ENCODE results near the gene ZSWIM6.

Gene ZSWIM6

GRCh38 chr5:61349935-61350334, 17.9 kb downstream of the ZSWIM6 start:
- no peak overlapping the region for H3K27ac ChIP-seq
- TF ChIP-seq CTCF (IDR thresholded peaks at IDR 0.05) (no peak), ZFX (IDR thresholded peaks at IDR 0.05; ENCODE audit: borderline replicate concordance) (no peak)

GRCh38 chr5:61350535-61350934, 18.5 kb downstream of the ZSWIM6 start:
- H3K27ac ChIP-seq = no peak overlapping the region
- no peak for TF ChIP-seq CTCF (IDR thresholded peaks at IDR 0.05)
- TF ChIP-seq ZFX (IDR thresholded peaks at IDR 0.05; ENCODE audit: borderline replicate concordance) = no peak

DNA sequence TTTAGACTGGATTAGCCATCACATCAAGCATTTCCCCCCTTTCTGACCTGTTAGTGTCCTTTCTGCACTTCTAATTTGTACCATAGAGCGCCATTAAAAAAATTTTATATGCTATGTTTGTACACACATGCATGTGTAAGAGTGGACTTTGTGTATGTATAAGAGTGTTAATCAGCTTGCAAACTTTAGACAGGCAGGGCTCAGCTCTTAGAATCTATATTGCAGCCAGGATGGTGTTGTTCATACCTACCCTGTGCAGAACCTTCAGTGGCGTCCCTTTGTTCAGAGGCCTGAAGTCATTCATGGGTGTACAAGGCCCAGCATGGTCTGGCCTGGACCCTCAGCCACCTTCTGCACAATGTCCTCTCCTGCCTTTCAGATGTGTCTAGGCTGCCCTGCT, 19.7 kb downstream of the ZSWIM6 start:
- H3K27ac ChIP-seq = no peak overlapping the region

GRCh38 chr5:61352180-61352579, 20.1 kb downstream of the ZSWIM6 start:
- no peak overlapping the region for H3K27ac ChIP-seq
- TF ChIP-seq CTCF (IDR thresholded peaks at IDR 0.05) (no peak), ZFX (IDR thresholded peaks at IDR 0.05; ENCODE audit: borderline replicate concordance) (no peak)

More for the DNA sequence above, 19.7 kb downstream of the ZSWIM6 start:
- TF ChIP-seq CTCF (IDR thresholded peaks at IDR 0.05) (no peak), ZFX (IDR thresholded peaks at IDR 0.05; ENCODE audit: borderline replicate concordance) (no peak)

- TF ChIP-seq ZFX (IDR thresholded peaks at IDR 0.05; ENCODE audit: borderline replicate concordance) = no peak
- TF ChIP-seq CTCF (IDR thresholded peaks at IDR 0.05) = no peak
- no peak overlapping the region for H3K27ac ChIP-seq
Observed at GRCh38 chr5:61352612-61353156, 20.6 kb downstream of the ZSWIM6 start.

GRCh38 chr5:61353293-61353692, 21.2 kb downstream of the ZSWIM6 start:
- H3K27ac ChIP-seq = no peak overlapping the region
- TF ChIP-seq ZFX (IDR thresholded peaks at IDR 0.05; ENCODE audit: borderline replicate concordance) (no peak), CTCF (IDR thresholded peaks at IDR 0.05) (no peak)

GRCh38 chr5:61354199-61354598, 22.1 kb downstream of the ZSWIM6 start:
- no peak for TF ChIP-seq CTCF (IDR thresholded peaks at IDR 0.05)
- TF ChIP-seq ZFX (IDR thresholded peaks at IDR 0.05; ENCODE audit: borderline replicate concordance) = no peak

More at GRCh38 chr5:61354199-61354598, 22.1 kb downstream of the ZSWIM6 start:
- no peak overlapping the region for H3K27ac ChIP-seq

Measured in 22Rv1 (cell line).